Stimulated activated memory B cell treated with anti-CD40 and anti-IgM and Interleukin-4, amounts not matched to agents 10 μg/mL and 1 μg/mL and 100 μg/mL, for 72 hours (primary cell): Measurements from ENCODE around the gene TMEM247.
"Not testable (repeated sequence)": the region's sequence is repeated elsewhere in the genome, so short reads cannot be mapped to it uniquely, and the experiment has no call there.

Experiments used
- ATAC-seq: fragments of 150-1000 bp; cut with Tn5 transposase; 2 replicates; pipeline ENCODE4 v1.10.0; 2021
- H3K27ac Mint-ChIP-seq: one replicate; pipeline ENCODE4 v1.8.0; 2022; ENCODE audit warnings: mild to moderate bottlenecking, mixed read lengths
- H3K27me3 Mint-ChIP-seq: one replicate; pipeline ENCODE4 v1.8.0; 2022; ENCODE audit warnings: mixed read lengths
- H3K36me3 Mint-ChIP-seq: one replicate; pipeline ENCODE4 v1.8.0; 2022; ENCODE audit warnings: mixed read lengths
- H3K4me1 Mint-ChIP-seq: one replicate; pipeline ENCODE4 v1.8.0; 2022; ENCODE audit warnings: mixed read lengths
- H3K4me3 Mint-ChIP-seq: one replicate; pipeline ENCODE4 v1.8.0; 2022; ENCODE audit warnings: mild to moderate bottlenecking, moderate library complexity, mixed read lengths
- H3K9me3 Mint-ChIP-seq: one replicate; pipeline ENCODE4 v1.8.0; 2022; ENCODE audit warnings: mixed read lengths

TMEM247 gene

GRCh38 chr2:46508312-46508711 lies 28.9 kb downstream of the TMEM247 start:
- Mint-ChIP-seq H3K27me3 (no peaks in the 10 kb centered on the region), H3K9me3 (no peaks in the 10 kb centered on the region), H3K27ac (no peak overlapping the region), H3K36me3 (no peaks in the 10 kb centered on the region), H3K4me3 (no peak overlapping the region), H3K4me1 (no peaks in the 10 kb centered on the region)
- ATAC-seq: no peak

- no peak for ATAC-seq
- Mint-ChIP-seq H3K9me3 (no peaks in the 10 kb centered on the region), H3K27ac (no peak overlapping the region), H3K27me3 (no peaks in the 10 kb centered on the region), H3K4me3 (no peak overlapping the region), H3K36me3 (no peaks in the 10 kb centered on the region), H3K4me1 (no peaks in the 10 kb centered on the region)
Observed at GRCh38 chr2:46508759-46509158, 29.4 kb downstream of the TMEM247 start.

DNA sequence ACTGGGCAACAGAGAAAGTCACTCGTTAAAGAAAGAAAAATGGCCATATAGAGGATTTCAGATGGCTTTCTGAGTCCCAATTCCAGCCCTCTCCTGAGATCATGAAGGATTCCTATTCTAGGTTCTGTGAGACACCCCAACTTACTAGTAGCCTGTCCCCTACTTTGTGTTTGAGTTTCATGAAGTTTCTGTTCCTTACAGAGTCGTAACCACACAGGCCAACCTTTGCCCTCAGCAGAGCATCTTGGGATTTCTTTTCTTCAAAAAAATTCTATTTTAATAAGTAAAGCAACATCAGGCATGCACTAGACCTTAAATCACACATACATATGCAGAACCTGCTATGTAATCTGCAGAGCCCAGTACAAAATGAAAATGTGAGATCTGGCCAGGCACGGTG lies 30.4 kb downstream of the TMEM247 start:
- no peak for ATAC-seq
- Mint-ChIP-seq H3K27ac (no peak overlapping the region), H3K27me3 (no peaks in the 10 kb centered on the region), H3K4me3 (no peak overlapping the region), H3K9me3 (peaks cover 6% of the 10 kb centered on the region), H3K36me3 (peaks cover 7% of the 10 kb centered on the region), H3K4me1 (no peaks in the 10 kb centered on the region)

DNA sequence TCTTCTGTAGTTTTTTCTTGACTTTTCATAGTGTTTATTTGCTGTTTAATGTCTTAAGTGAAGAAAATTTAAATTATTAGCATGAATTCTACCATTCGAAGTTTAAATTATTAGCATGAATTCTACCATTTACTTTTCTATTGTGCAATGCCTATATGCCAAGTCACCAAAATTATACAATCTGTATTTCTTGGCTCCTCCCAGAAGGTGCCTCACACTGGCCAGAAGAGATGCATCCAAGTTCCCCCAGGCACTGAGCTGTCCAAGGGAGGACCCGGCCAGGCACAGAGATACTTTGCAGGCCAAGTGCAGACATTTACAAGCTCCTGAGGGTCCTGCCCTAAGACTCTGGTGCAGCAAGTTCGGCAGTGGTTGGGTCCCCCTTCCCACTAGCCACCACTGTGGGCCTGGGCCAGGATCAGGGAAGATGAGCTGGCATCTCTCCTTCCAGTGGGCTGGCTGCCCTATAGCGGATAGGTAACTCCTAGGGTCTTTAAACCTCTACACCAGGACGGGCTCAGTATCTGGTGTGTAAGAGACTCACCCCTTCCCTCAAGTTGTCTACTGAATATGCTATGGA lies 31.3 kb downstream of the TMEM247 start:
- H3K27me3 Mint-ChIP-seq: no peaks in the 10 kb centered on the region
- peaks cover 16% of the 10 kb centered on the region for H3K36me3 Mint-ChIP-seq
- H3K4me3 Mint-ChIP-seq: no peak overlapping the region
- ATAC-seq: no peak
- H3K4me1 Mint-ChIP-seq: no peaks in the 10 kb centered on the region
- H3K27ac Mint-ChIP-seq: no peak overlapping the region
- H3K9me3 Mint-ChIP-seq: peaks cover 11% of the 10 kb centered on the region

- H3K36me3 Mint-ChIP-seq: peaks cover 28% of the 10 kb centered on the region
Observed at GRCh38 chr2:46512185-46512584, 32.8 kb downstream of the TMEM247 start.

GRCh38 chr2:46514738-46515137 lies 35.4 kb downstream of the TMEM247 start:
- Mint-ChIP-seq H3K36me3 (peaks cover 35% of the 10 kb centered on the region), H3K4me3 (no peak overlapping the region), H3K27me3 (no peaks in the 10 kb centered on the region), H3K27ac (no peak overlapping the region), H3K9me3 (peaks cover 19% of the 10 kb centered on the region), H3K4me1 (no peaks in the 10 kb centered on the region)
- no peak for ATAC-seq

More at GRCh38 chr2:46512185-46512584, 32.8 kb downstream of the TMEM247 start:
- Mint-ChIP-seq H3K4me3 (no peak overlapping the region), H3K9me3 (peaks cover 17% of the 10 kb centered on the region), H3K4me1 (no peaks in the 10 kb centered on the region), H3K27ac (no peak overlapping the region), H3K27me3 (no peaks in the 10 kb centered on the region)
- no peak for ATAC-seq

GRCh38 chr2:46517485-46517884 lies 38.1 kb downstream of the TMEM247 start:
- ATAC-seq: no peak
- Mint-ChIP-seq H3K4me1 (peaks cover 8% of the 10 kb centered on the region), H3K4me3 (no peak overlapping the region), H3K27ac (no peak overlapping the region), H3K27me3 (no peaks in the 10 kb centered on the region), H3K36me3 (peaks cover 35% of the 10 kb centered on the region), H3K9me3 (peaks cover 19% of the 10 kb centered on the region)

DNA sequence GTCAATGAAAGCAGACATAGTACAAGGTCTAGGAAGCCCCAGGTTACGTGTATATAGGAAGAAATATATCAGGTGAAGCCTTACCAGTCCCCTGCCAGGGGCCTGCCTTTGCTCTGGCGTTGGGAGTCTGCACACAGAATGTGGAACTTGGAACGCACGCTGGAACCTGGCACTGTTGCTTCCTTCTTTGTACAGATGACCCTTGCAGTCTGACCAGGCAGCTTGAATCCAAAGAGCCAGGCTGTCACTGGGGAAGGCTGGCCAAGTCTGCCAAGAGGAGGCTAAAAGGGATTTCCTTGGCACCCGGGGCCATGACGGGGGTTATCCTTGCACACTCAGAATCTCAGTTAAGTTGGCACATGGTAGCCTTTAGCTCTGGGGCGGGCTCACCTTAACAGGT lies 39.5 kb downstream of the TMEM247 start:
- ATAC-seq: no peak
- H3K27ac Mint-ChIP-seq: no peak overlapping the region
- peaks cover 8% of the 10 kb centered on the region for H3K4me1 Mint-ChIP-seq
- H3K9me3 Mint-ChIP-seq: peaks cover 19% of the 10 kb centered on the region
- H3K4me3 Mint-ChIP-seq: no peak overlapping the region
- H3K36me3 Mint-ChIP-seq: peaks cover 35% of the 10 kb centered on the region
- no peaks in the 10 kb centered on the region for H3K27me3 Mint-ChIP-seq

DNA sequence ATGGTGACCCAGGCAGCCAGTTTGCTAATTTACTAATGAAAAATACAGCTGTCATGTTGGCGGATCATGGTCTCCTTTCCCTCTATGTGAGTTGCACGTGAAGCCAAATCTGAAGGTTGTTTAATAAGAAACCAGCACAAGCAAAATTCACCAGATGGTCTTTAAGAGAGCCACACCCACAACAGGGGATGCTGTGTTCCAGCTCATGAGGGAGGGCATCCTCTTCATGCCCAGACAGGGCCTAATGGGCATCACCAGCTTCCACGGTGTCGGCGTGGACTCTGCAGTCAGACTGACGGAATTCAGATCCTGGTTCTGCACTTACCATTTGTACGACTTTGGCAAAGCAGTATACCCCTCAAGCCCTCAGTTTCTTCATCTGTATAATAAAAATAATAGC lies 39.9 kb downstream of the TMEM247 start:
- no peaks in the 10 kb centered on the region for H3K27me3 Mint-ChIP-seq
- H3K4me1 Mint-ChIP-seq: peaks cover 8% of the 10 kb centered on the region
- H3K36me3 Mint-ChIP-seq: peaks cover 33% of the 10 kb centered on the region
- H3K27ac Mint-ChIP-seq: peak overlapping the region; percentile 18
- no peak overlapping the region for H3K4me3 Mint-ChIP-seq
- peaks cover 19% of the 10 kb centered on the region for H3K9me3 Mint-ChIP-seq
- ATAC-seq: no peak

GRCh38 chr2:46520130-46520711 lies 40.9 kb downstream of the TMEM247 start:
- H3K27me3 Mint-ChIP-seq: no peaks in the 10 kb centered on the region
- H3K27ac Mint-ChIP-seq: peak overlapping the region; percentile 57

DNA sequence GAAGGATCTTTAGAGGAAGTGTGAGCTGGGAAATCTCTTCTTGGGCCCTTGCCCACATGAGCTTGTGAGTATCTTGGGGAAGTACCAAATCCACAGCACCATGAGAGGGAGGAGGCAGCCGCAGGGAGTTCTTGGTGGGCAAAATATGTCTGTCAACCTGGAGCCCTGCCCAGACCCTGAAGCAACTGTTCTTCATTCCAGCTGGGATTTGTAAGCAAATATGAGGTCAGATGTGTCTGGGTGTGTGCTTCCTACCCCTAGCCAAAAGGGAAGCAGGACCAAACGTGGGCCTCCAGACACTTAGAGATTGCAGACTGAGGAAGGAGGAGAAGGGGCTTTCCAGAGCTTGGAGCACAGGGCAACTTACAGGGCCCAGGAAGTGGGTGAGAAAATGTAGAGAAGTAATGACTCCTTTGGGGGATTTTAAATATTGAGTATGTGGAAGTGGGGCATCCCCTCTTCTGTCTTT lies 41.9 kb downstream of the TMEM247 start:
- H3K36me3 Mint-ChIP-seq: peaks cover 23% of the 10 kb centered on the region
- peaks cover 3% of the 10 kb centered on the region for H3K9me3 Mint-ChIP-seq
- H3K27ac Mint-ChIP-seq: peak overlapping the region; percentile 57
- peaks cover 8% of the 10 kb centered on the region for H3K4me1 Mint-ChIP-seq
- no peaks in the 10 kb centered on the region for H3K27me3 Mint-ChIP-seq
- peak; percentile 60 for ATAC-seq
- no peak overlapping the region for H3K4me3 Mint-ChIP-seq

More at GRCh38 chr2:46520130-46520711, 40.9 kb downstream of the TMEM247 start:
- H3K36me3 Mint-ChIP-seq: peaks cover 32% of the 10 kb centered on the region
- no peak overlapping the region for H3K4me3 Mint-ChIP-seq
- no peak for ATAC-seq
- H3K9me3 Mint-ChIP-seq: peaks cover 13% of the 10 kb centered on the region
- H3K4me1 Mint-ChIP-seq: peaks cover 8% of the 10 kb centered on the region

GRCh38 chr2:46522385-46522784 lies 43.0 kb downstream of the TMEM247 start:
- not testable (repeated sequence) for H3K4me3 Mint-ChIP-seq, H3K27me3 Mint-ChIP-seq

DNA sequence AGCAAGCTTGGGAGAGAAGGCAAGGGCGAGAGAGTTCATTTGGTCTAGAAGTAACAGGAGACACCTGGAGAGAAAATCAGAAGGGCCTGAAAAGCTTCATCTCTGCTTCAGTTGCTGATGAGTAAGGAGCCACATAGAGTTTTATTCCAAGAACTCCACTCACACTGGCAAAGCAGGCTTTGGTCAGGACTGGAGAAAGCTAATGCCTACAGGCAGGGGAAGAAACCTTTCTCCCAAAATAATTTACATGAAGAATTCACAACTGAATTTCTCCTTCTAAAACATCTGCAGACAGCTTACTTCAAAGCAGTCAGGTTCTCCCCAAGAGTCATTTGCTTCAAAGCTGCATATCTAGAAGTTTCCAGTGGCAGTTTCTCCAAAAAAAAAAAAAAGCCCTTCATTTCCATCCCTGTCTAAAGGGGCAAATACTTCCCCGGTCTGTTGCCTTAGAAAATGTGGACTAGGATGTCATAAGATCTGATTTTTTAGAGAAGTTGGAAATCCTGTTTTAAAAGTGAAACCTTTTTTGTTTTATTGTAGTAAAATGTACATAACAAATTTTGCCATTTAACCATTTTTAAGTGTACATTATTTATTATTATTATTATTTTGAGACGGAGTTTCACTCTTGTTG lies 46.3 kb downstream of the TMEM247 start:
- Mint-ChIP-seq H3K27ac (no peak overlapping the region), H3K4me1 (peaks cover 8% of the 10 kb centered on the region), H3K36me3 (peaks cover 29% of the 10 kb centered on the region), H3K27me3 (no peaks in the 10 kb centered on the region), H3K9me3 (peaks cover 7% of the 10 kb centered on the region), H3K4me3 (no peak overlapping the region)
- no peak for ATAC-seq

More at GRCh38 chr2:46522385-46522784, 43.0 kb downstream of the TMEM247 start:
- ATAC-seq, H3K27ac Mint-ChIP-seq, H3K4me1 Mint-ChIP-seq, H3K9me3 Mint-ChIP-seq: not testable (repeated sequence)
- H3K36me3 Mint-ChIP-seq: peaks cover 21% of the 10 kb centered on the region

- no peak for ATAC-seq
- no peak overlapping the region for H3K27ac Mint-ChIP-seq
Observed at GRCh38 chr2:46528880-46529279, 49.5 kb downstream of the TMEM247 start.

GRCh38 chr2:46530639-46531038 lies 51.3 kb downstream of the TMEM247 start:
- peaks cover 7% of the 10 kb centered on the region for H3K9me3 Mint-ChIP-seq
- H3K27ac Mint-ChIP-seq: no peak overlapping the region
- no peaks in the 10 kb centered on the region for H3K27me3 Mint-ChIP-seq
- ATAC-seq: no peak
- peaks cover 18% of the 10 kb centered on the region for H3K4me1 Mint-ChIP-seq
- peaks cover 32% of the 10 kb centered on the region for H3K36me3 Mint-ChIP-seq
- H3K4me3 Mint-ChIP-seq: no peak overlapping the region

More at GRCh38 chr2:46528880-46529279, 49.5 kb downstream of the TMEM247 start:
- Mint-ChIP-seq H3K36me3 (peaks cover 33% of the 10 kb centered on the region), H3K4me1 (peaks cover under 1% of the 10 kb centered on the region), H3K27me3 (no peaks in the 10 kb centered on the region), H3K4me3 (no peak overlapping the region), H3K9me3 (peaks cover 7% of the 10 kb centered on the region)

- no peak for ATAC-seq
Observed at GRCh38 chr2:46531863-46532262, 52.5 kb downstream of the TMEM247 start.

More at GRCh38 chr2:46531863-46532262, 52.5 kb downstream of the TMEM247 start:
- Mint-ChIP-seq H3K4me1 (peaks cover 30% of the 10 kb centered on the region), H3K4me3 (no peak overlapping the region), H3K36me3 (peaks cover 24% of the 10 kb centered on the region), H3K27ac (no peak overlapping the region), H3K9me3 (peaks cover 7% of the 10 kb centered on the region), H3K27me3 (no peaks in the 10 kb centered on the region)
